WI38 (cell line): Measurements from ENCODE around the gene HPSE2.

Experiments used
- H3K4me3 ChIP-seq: 2 replicates; pipeline ENCODE4 v1.5.1; 2011; ENCODE audit warnings: low read depth, mild to moderate bottlenecking, control low read depth, low read length
- CTCF ChIP-seq: IDR thresholded peaks from 2 replicates; pipeline ENCODE4 v1.5.1; 2012; ENCODE audit warnings: low read depth, mild to moderate bottlenecking, control low read depth, low read length

HPSE2 gene

GRCh38 chr10:98881789-98882188 is 353.9 kb downstream of the HPSE2 start:
- H3K4me3 ChIP-seq: no peak overlapping the region
- no peak for TF ChIP-seq CTCF

GRCh38 chr10:98880971-98881370 is 354.7 kb downstream of the HPSE2 start:
- no peak for TF ChIP-seq CTCF

GRCh38 chr10:98878921-98879320 is 356.7 kb downstream of the HPSE2 start:
- no peak overlapping the region for H3K4me3 ChIP-seq
- TF ChIP-seq CTCF: no peak

More at GRCh38 chr10:98880971-98881370, 354.7 kb downstream of the HPSE2 start:
- no peak overlapping the region for H3K4me3 ChIP-seq

GRCh38 chr10:98878418-98878817 is 357.2 kb downstream of the HPSE2 start:
- no peak overlapping the region for H3K4me3 ChIP-seq
- TF ChIP-seq CTCF: no peak

GRCh38 chr10:98861962-98862361 is 373.7 kb downstream of the HPSE2 start:
- no peak overlapping the region for H3K4me3 ChIP-seq
- TF ChIP-seq CTCF: no peak

- H3K4me3 ChIP-seq: no peak overlapping the region
- no peak for TF ChIP-seq CTCF
These were observed 377.1 kb downstream of the HPSE2 start for GRCh38 chr10:98858525-98858924.

GRCh38 chr10:98855403-98856189 is 380.1 kb downstream of the HPSE2 start:
- no peak for TF ChIP-seq CTCF
- no peak overlapping the region for H3K4me3 ChIP-seq
